Karpas-422 (cell line): Measurements from ENCODE around the gene ASTN1. TPM values are rescaled to one million over a fixed set of nuclear protein-coding genes. Genes with fewer than 3 reads are reported as not detected.

Experiments used
- DNase-seq: peaks from one replicate; pipeline ENCODE4 v3.0.0-alpha.2; 2015
- H2AFZ ChIP-seq: fragments of 200-600 bp; sonication (generic); 2 replicates; pipeline ENCODE4 v1.6.1; 2014; ENCODE audit warnings: antibody characterized with exemption, low read length, mixed read lengths
- H3K27ac ChIP-seq: fragments of 200-600 bp; sonication (generic); 2 replicates; pipeline ENCODE4 v1.5.1; 2014; ENCODE audit warnings: mild to moderate bottlenecking, low read length, moderate library complexity
- H3K27me3 ChIP-seq: fragments of 200-600 bp; sonication (generic); 2 replicates; pipeline ENCODE4 v1.6.1; 2014; ENCODE audit warnings: low read length, mixed read lengths
- H3K36me3 ChIP-seq: fragments of 200-600 bp; sonication (generic); 2 replicates; pipeline ENCODE4 v1.6.1; 2014; ENCODE audit warnings: low read length, mixed read lengths; ENCODE audit not compliant: insufficient read depth
- H3K4me1 ChIP-seq: fragments of 200-600 bp; sonication (generic); 2 replicates; pipeline ENCODE4 v1.6.1; 2014; ENCODE audit warnings: mild to moderate bottlenecking, low read length, mixed read lengths
- H3K4me2 ChIP-seq: fragments of 200-600 bp; sonication (generic); 2 replicates; pipeline ENCODE4 v1.6.1; 2014; ENCODE audit warnings: low read length, low read depth, mild to moderate bottlenecking; ENCODE audit not compliant: poor library complexity, severe bottlenecking
- H3K4me3 ChIP-seq: fragments of 200-600 bp; sonication (generic); 2 replicates; pipeline ENCODE4 v1.5.1; 2014; ENCODE audit warnings: mild to moderate bottlenecking, antibody characterized with exemption, low read length, mixed read lengths
- H3K79me2 ChIP-seq: fragments of 200-600 bp; sonication (generic); 2 replicates; pipeline ENCODE4 v1.6.1; 2014; ENCODE audit warnings: mild to moderate bottlenecking, low read length, mixed read lengths
- H3K9ac ChIP-seq: fragments of 200-600 bp; sonication (generic); 2 replicates; pipeline ENCODE4 v1.6.0; 2014; ENCODE audit warnings: low read length
- H3K9me2 ChIP-seq: fragments of 200-600 bp; sonication (generic), shearing (Covaris generic); replicated peaks from 2 replicates; pipeline ENCODE4 v1.6.0; 2014; ENCODE audit warnings: mild to moderate bottlenecking, low read length, moderate library complexity; ENCODE audit not compliant: insufficient read depth
- H3K9me3 ChIP-seq: fragments of 300-700, 200-600 bp; sonication (generic); 2 replicates; pipeline ENCODE4 v1.6.1; 2014; ENCODE audit warnings: low read length, mixed read lengths
- H4K20me1 ChIP-seq: fragments of 200-600 bp; sonication (generic); 2 replicates; pipeline ENCODE4 v1.6.1; 2014; ENCODE audit warnings: mild to moderate bottlenecking, antibody characterized with exemption, low read length, low read depth; ENCODE audit not compliant: insufficient read depth
- total RNA-seq: library from RNA; depleted of rRNA; stranded (reverse); fragments of >200 nt; shearing (Covaris generic); gene quantifications from 2 replicates; pipeline ENCODE4 v1.2.3, GENCODE V29; 2014; ENCODE audit warnings: low replicate concordance

ASTN1 gene
- total RNA-seq, 1 experiment from 2014 or later: not detected

- H3K27me3 ChIP-seq: no peaks in the 10 kb centered on the region
- H3K27ac ChIP-seq: no peak overlapping the region
- no peaks in the 10 kb centered on the region for H3K9me2 ChIP-seq
- H4K20me1 ChIP-seq: no peaks in the 10 kb centered on the region
- H3K4me1 ChIP-seq: no peaks in the 10 kb centered on the region
- no peak overlapping the region for H3K9ac ChIP-seq
- H3K4me2 ChIP-seq: no peak overlapping the region
- no peak overlapping the region for H2AFZ ChIP-seq
- no peak overlapping the region for H3K4me3 ChIP-seq
- H3K9me3 ChIP-seq: no peaks in the 10 kb centered on the region
- no peaks in the 10 kb centered on the region for H3K36me3 ChIP-seq
- no peaks in the 10 kb centered on the region for H3K79me2 ChIP-seq
- no peak for DNase-seq
These were observed 294.9 kb downstream of the ASTN1 start for GRCh38 chr1:176869577-176869976.

- no peaks in the 10 kb centered on the region for H3K9me2 ChIP-seq
- no peaks in the 10 kb centered on the region for H3K4me1 ChIP-seq
- no peak overlapping the region for H3K4me3 ChIP-seq
- H4K20me1 ChIP-seq: no peaks in the 10 kb centered on the region
- H3K27me3 ChIP-seq: no peaks in the 10 kb centered on the region
- no peak overlapping the region for H3K4me2 ChIP-seq
- no peak for DNase-seq
- no peaks in the 10 kb centered on the region for H3K36me3 ChIP-seq
- H3K79me2 ChIP-seq: no peaks in the 10 kb centered on the region
- no peak overlapping the region for H3K27ac ChIP-seq
- no peak overlapping the region for H2AFZ ChIP-seq
- no peak overlapping the region for H3K9ac ChIP-seq
- H3K9me3 ChIP-seq: no peaks in the 10 kb centered on the region
These were observed 298.3 kb downstream of the ASTN1 start for GRCh38 chr1:176866011-176866714.

GRCh38 chr1:176864211-176864610 is 300.3 kb downstream of the ASTN1 start:
- no peaks in the 10 kb centered on the region for H4K20me1 ChIP-seq
- no peak overlapping the region for H3K27ac ChIP-seq
- H3K4me3 ChIP-seq: no peak overlapping the region
- no peak overlapping the region for H2AFZ ChIP-seq
- no peaks in the 10 kb centered on the region for H3K79me2 ChIP-seq
- no peaks in the 10 kb centered on the region for H3K36me3 ChIP-seq
- H3K4me1 ChIP-seq: no peaks in the 10 kb centered on the region
- no peaks in the 10 kb centered on the region for H3K9me3 ChIP-seq
- no peak for DNase-seq
- H3K9ac ChIP-seq: no peak overlapping the region
- H3K4me2 ChIP-seq: no peak overlapping the region
- H3K9me2 ChIP-seq: no peaks in the 10 kb centered on the region
- no peaks in the 10 kb centered on the region for H3K27me3 ChIP-seq

- Histone ChIP-seq H3K4me2 (no peak overlapping the region), H3K27me3 (no peaks in the 10 kb centered on the region), H4K20me1 (no peaks in the 10 kb centered on the region), H3K9me3 (no peaks in the 10 kb centered on the region), H3K27ac (no peak overlapping the region), H3K4me3 (no peak overlapping the region), H3K9ac (no peak overlapping the region), H2AFZ (no peak overlapping the region), H3K9me2 (no peaks in the 10 kb centered on the region), H3K36me3 (no peaks in the 10 kb centered on the region), H3K4me1 (no peaks in the 10 kb centered on the region), H3K79me2 (no peaks in the 10 kb centered on the region)
- no peak for DNase-seq
These were observed 300.9 kb downstream of the ASTN1 start for GRCh38 chr1:176863613-176864012.

GRCh38 chr1:176858433-176858916 is 306.0 kb downstream of the ASTN1 start:
- no peak overlapping the region for H3K9ac ChIP-seq
- H4K20me1 ChIP-seq: no peaks in the 10 kb centered on the region
- no peaks in the 10 kb centered on the region for H3K4me1 ChIP-seq
- no peak overlapping the region for H3K4me2 ChIP-seq
- DNase-seq: no peak
- H2AFZ ChIP-seq: no peak overlapping the region
- no peaks in the 10 kb centered on the region for H3K9me2 ChIP-seq
- H3K9me3 ChIP-seq: no peaks in the 10 kb centered on the region
- H3K4me3 ChIP-seq: no peak overlapping the region
- H3K36me3 ChIP-seq: no peaks in the 10 kb centered on the region
- H3K79me2 ChIP-seq: no peaks in the 10 kb centered on the region
- H3K27me3 ChIP-seq: no peaks in the 10 kb centered on the region
- no peak overlapping the region for H3K27ac ChIP-seq

GRCh38 chr1:176857632-176858031 is 306.9 kb downstream of the ASTN1 start:
- H3K9me2 ChIP-seq: no peaks in the 10 kb centered on the region
- H3K4me3 ChIP-seq: no peak overlapping the region
- H3K36me3 ChIP-seq: no peaks in the 10 kb centered on the region
- no peaks in the 10 kb centered on the region for H4K20me1 ChIP-seq
- H3K9ac ChIP-seq: no peak overlapping the region
- DNase-seq: no peak
- no peaks in the 10 kb centered on the region for H3K27me3 ChIP-seq
- no peaks in the 10 kb centered on the region for H3K9me3 ChIP-seq
- H3K79me2 ChIP-seq: no peaks in the 10 kb centered on the region
- no peak overlapping the region for H3K27ac ChIP-seq
- H3K4me2 ChIP-seq: no peak overlapping the region
- H2AFZ ChIP-seq: no peak overlapping the region
- H3K4me1 ChIP-seq: no peaks in the 10 kb centered on the region

GRCh38 chr1:176854758-176855745 is 309.5 kb downstream of the ASTN1 start:
- Histone ChIP-seq H4K20me1 (no peaks in the 10 kb centered on the region), H3K36me3 (no peaks in the 10 kb centered on the region), H3K27ac (no peak overlapping the region), H3K9me2 (no peaks in the 10 kb centered on the region), H3K4me2 (no peak overlapping the region), H3K9me3 (no peaks in the 10 kb centered on the region), H3K9ac (no peak overlapping the region), H3K27me3 (peaks cover 2% of the 10 kb centered on the region; the same call in 1 of the 2 replicates), H3K79me2 (no peaks in the 10 kb centered on the region), H3K4me1 (no peaks in the 10 kb centered on the region), H2AFZ (no peak overlapping the region), H3K4me3 (no peak overlapping the region)
- DNase-seq: no peak

- Histone ChIP-seq H3K9me2 (no peaks in the 10 kb centered on the region), H4K20me1 (no peaks in the 10 kb centered on the region), H3K9ac (no peak overlapping the region), H3K9me3 (no peaks in the 10 kb centered on the region), H3K27me3 (peaks cover 2% of the 10 kb centered on the region; the same call in 1 of the 2 replicates), H3K27ac (no peak overlapping the region), H3K4me1 (no peaks in the 10 kb centered on the region), H3K4me3 (no peak overlapping the region), H3K79me2 (no peaks in the 10 kb centered on the region), H3K36me3 (no peaks in the 10 kb centered on the region), H2AFZ (no peak overlapping the region), H3K4me2 (no peak overlapping the region)
- DNase-seq: no peak
These were observed 310.4 kb downstream of the ASTN1 start for GRCh38 chr1:176854121-176854520.
